GM12878 (cell line): ENCODE measurements around the gene KCNJ18. TPM values are rescaled to one million over a fixed set of nuclear protein-coding genes. Genes with fewer than 3 reads are reported as not detected.
"Not testable (repeated sequence)": the region's sequence is repeated elsewhere in the genome, so short reads cannot be mapped to it uniquely, and the experiment has no call there.

Experiments
- ATAC-seq: fragments of 200-7000 bp; cut with Tn5 transposase; 3 replicates; pipeline ENCODE4 v1.9.1; 2020; ENCODE audit warnings: mild to moderate bottlenecking, moderate library complexity
- BruUV-seq: library from RNA; stranded (reverse); fragments of 400-500 nt; replicated peaks from 2 replicates; lab custom pipeline; 2021; lab: Mats Ljungman, UMichigan
- CTCF ChIA-PET: fragments of 300-600 bp; sonication (Branson Sonifier 250); formaldehyde crosslinking; extraction: SDS; loops from one replicate; lab custom pipeline; 2021; ENCODE audit warnings: inconsistent platforms; lab: Yijun Ruan, JAX
- POLR2A ChIA-PET: fragments of 350-600 bp; formaldehyde crosslinking; extraction: SDS; loops from one replicate; lab custom pipeline; 2021; ENCODE audit warnings: inconsistent platforms; lab: Charles Lee
- RAD21 ChIA-PET: fragments of 300-600 bp; sonication (Branson Sonifier 250); formaldehyde crosslinking; loops from one replicate; lab custom pipeline; 2023; ENCODE audit warnings: antibody characterized with exemption; ENCODE audit not compliant: unreplicated experiment; lab: Charles Lee
- SMC1A ChIA-PET: fragments of 300-600 bp; sonication (Branson Sonifier 250); formaldehyde crosslinking; loops from one replicate; lab custom pipeline; 2023; ENCODE audit not compliant: unreplicated experiment, uncharacterized antibody; lab: Charles Lee
- DNase-seq: peaks from one replicate; pipeline ENCODE4 v3.0.0-alpha.2; 2011; ENCODE audit warnings: low read depth, low spot score
- FAIRE-seq: peaks from 3 replicates; lab custom pipeline; 2011; peaks lifted over from hg19 to GRCh38; lab: Jason Lieb, UNC
- H2AFZ ChIP-seq: 2 replicates; pipeline ENCODE4 v1.6.0; 2011; ENCODE audit warnings: low read depth, low read length, control low read depth; ENCODE audit not compliant: control insufficient read depth
- H3K27ac ChIP-seq: 2 replicates; pipeline ENCODE4 v1.5.1; 2011; ENCODE audit warnings: control low read depth; ENCODE audit not compliant: control insufficient read depth, insufficient read depth
- H3K27me3 ChIP-seq, 2 experiments: replicated peaks in 1 of 2; 2 replicates each; pipeline versions ENCODE4 v1.6.0 to v1.6.1; 2011; ENCODE audit warnings: low read length in 1 of 2; ENCODE audit not compliant: control insufficient read depth in 2 of 2, insufficient read depth in 2 of 2
- H3K36me3 ChIP-seq, 2 experiments: 2 replicates each; pipeline ENCODE4 v1.5.1; 2011; ENCODE audit warnings: low read length in 1 of 2; ENCODE audit not compliant: control insufficient read depth in 2 of 2, insufficient read depth in 2 of 2
- H3K4me1 ChIP-seq: 2 replicates; pipeline ENCODE4 v1.6.1; 2011; ENCODE audit warnings: mild to moderate bottlenecking, low read length, moderate library complexity, mixed read lengths; ENCODE audit not compliant: control insufficient read depth, insufficient read depth
- H3K4me2 ChIP-seq: 2 replicates; pipeline ENCODE4 v1.6.0; 2011; ENCODE audit warnings: control low read depth; ENCODE audit not compliant: control insufficient read depth, insufficient read depth
- H3K4me3 ChIP-seq: fragments of 200-600 bp; sonication (generic); 2 replicates; pipeline ENCODE4 v1.5.1; 2016
- H3K79me2 ChIP-seq: 2 replicates; pipeline ENCODE4 v1.6.0; 2011; ENCODE audit warnings: low read length; ENCODE audit not compliant: control insufficient read depth, insufficient read depth
- H3K9ac ChIP-seq: 2 replicates; pipeline ENCODE4 v1.8.0; 2011; ENCODE audit warnings: low read length, control low read depth, mixed read lengths; ENCODE audit not compliant: control insufficient read depth, insufficient read depth
- H3K9me3 ChIP-seq: replicated peaks from 3 replicates; pipeline ENCODE4 v1.5.1; 2011; ENCODE audit warnings: mild to moderate bottlenecking, low read length; ENCODE audit not compliant: control insufficient read depth, insufficient read depth
- H4K20me1 ChIP-seq: 2 replicates; pipeline ENCODE4 v1.6.0; 2011; ENCODE audit not compliant: control insufficient read depth, insufficient read depth
- WGBS: methylation state at CpG from one replicate; pipeline ENCODE4 v1.1.6; 2016; ENCODE audit warnings: low lambda C conversion rate; ENCODE audit not compliant: insufficient replicate concordance, insufficient coverage; ENCODE audit errors: missing lambda C conversion rate; 5-methylcytosine and 5-hydroxymethylcytosine counted together
- in situ Hi-C: fragments of 300-500 bp; cut with MboI; formaldehyde crosslinking; loops from 9 replicates; pipeline ENCODE4 v1.14.3; 2018; ENCODE audit warnings: mixed read lengths
- intact Hi-C: fragments of 100-400 bp; cut with micrococcal nuclease; formaldehyde crosslinking; loops from one replicate; pipeline ENCODE4 v1.14.2; 2022; ENCODE audit not compliant: unreplicated experiment
- polyA plus RNA-seq, 11 experiments: library from polyadenylated mRNA; depleted of rRNA in 4 of 11; unstranded in 6 of 11; stranded (reverse) in 5 of 11; fragments of >200 nt; fragmentation: Nextera tagmentation in 4 of 11; fragmentation: Illumina TruSeq in 1 of 11; extraction: Ambion mirVana in 4 of 11; extraction: Trizol in 1 of 11; gene quantifications; 1 replicate in 1 of 11; 2 replicates in 10 of 11; pipeline versions ENCODE4 v1.2.1 to v1.2.3, GENCODE V29; 2011 to 2016; ENCODE audit warnings: inconsistent platforms in 2 of 11, missing spikeins in 2 of 11, low read depth in 1 of 11
- total RNA-seq, 4 experiments: library from RNA; depleted of rRNA in 3 of 4; stranded (reverse); fragments of >200 nt in 3 of 4; fragmentation: Illumina TruSeq in 1 of 4; extraction: Trizol in 1 of 4; gene quantifications; 2 replicates each; pipeline versions ENCODE4 v1.2.1 to v1.2.3, GENCODE V29; 2013 to 2021

Gene KCNJ18
- total and polyA plus RNA-seq, 10 of the 15 experiments (the other 5 are each of a cell fraction or from before 2014, with no cell fraction given): not detected

- H3K27me3 ChIP-seq, POLR2A ChIA-PET, DNase-seq, H3K9me3 ChIP-seq, intact Hi-C loops, RAD21 ChIA-PET, SMC1A ChIA-PET, BruUV-seq, H3K9ac ChIP-seq, H3K79me2 ChIP-seq, FAIRE-seq, H3K36me3 ChIP-seq, H4K20me1 ChIP-seq, H3K4me1 ChIP-seq, H2AFZ ChIP-seq, H3K4me3 ChIP-seq, ATAC-seq, H3K4me2 ChIP-seq, H3K27ac ChIP-seq, CTCF ChIA-PET: not testable (repeated sequence)
- in situ Hi-C loops: loop anchor here (25.0 kb wide), 6 partner anchors 96 to 921 kb away; no protein-coding TSS in a partner anchor
- WGBS: 2% methylated on average over 2 of the region's 2 CpGs
Observed at GRCh38 chr17:21665935-21666493, 26.3 kb upstream of the KCNJ18 start.

DNA sequence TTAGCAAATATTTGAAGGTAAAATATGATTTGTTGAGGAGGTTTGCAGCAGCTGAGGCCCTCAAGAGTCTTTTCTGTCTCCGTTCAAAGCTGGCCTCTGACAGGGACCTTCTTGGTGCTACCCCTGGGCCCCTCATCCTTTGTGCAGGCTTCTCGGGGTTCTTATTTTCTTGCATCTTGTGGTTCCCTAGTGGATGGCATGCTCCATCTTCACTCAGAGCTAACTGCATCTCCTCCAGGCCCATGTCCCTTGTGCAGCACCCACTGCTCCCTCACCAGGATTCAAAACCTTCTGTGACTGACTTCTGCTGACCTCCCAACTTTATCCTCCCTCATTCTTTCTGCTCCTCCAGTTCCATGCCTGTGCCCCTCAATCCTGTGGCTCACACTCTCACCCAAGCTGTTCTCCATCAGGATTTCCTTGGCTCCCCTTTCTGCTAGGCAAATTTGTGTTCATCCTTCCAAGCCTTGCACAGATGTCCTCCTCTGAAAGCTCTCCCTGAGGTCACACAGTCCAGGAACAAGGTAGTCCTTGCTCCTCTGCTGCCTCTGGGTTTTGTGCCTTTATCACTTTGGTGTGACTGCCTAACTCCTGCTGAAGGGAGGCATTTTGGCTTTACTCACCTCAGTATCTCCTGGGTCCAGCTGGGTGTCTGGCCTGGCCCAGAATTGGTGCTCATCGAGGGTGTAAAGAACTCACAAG is 25.5 kb upstream of the KCNJ18 start:
- H3K27me3 ChIP-seq, BruUV-seq, RAD21 ChIA-PET, DNase-seq, H3K4me1 ChIP-seq, H4K20me1 ChIP-seq, H3K9me3 ChIP-seq, H2AFZ ChIP-seq, intact Hi-C loops, H3K36me3 ChIP-seq, SMC1A ChIA-PET, H3K9ac ChIP-seq, ATAC-seq, H3K27ac ChIP-seq, H3K4me3 ChIP-seq, FAIRE-seq, POLR2A ChIA-PET, CTCF ChIA-PET, H3K79me2 ChIP-seq, H3K4me2 ChIP-seq: not testable (repeated sequence)
- 10% methylated on average over 3 of the region's 3 CpGs for WGBS
- in situ Hi-C loops: loop anchor here (25.0 kb wide), 6 partner anchors 95 to 920 kb away; no protein-coding TSS in a partner anchor

DNA sequence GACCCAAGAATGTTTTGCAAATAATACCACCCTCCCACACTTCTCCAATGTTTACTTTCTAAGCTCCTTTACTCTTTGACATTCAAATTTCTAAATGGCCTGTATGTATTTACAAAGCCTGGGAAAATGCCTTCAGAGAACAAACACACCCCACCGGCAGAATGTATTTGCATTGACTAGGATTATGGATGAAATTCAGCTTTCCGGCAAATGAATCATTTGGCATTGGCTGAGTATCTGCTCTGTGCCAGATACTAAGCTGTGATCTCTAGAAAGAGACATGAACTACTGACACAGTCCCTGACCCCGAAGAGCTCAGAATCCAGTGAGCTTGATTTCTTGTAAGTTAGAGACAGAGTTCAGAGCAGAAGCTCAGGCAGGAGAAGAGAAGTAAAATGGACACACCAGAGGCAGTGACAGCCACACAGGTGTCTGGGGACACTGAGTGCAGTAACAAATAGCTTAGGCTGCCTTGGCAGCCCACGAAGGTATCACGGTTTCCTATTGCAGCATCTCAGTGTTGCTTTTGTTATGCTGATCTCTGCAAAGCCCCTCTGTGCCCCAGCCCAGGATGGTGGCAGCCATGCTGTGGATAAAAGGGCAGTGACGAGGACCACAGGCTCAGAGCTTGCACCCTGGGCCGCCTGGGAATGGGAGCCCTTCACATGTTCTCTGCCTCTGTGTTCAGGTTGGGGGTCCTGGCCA is 24.8 kb upstream of the KCNJ18 start:
- FAIRE-seq, H3K79me2 ChIP-seq, intact Hi-C loops, CTCF ChIA-PET, H3K27me3 ChIP-seq, H4K20me1 ChIP-seq, POLR2A ChIA-PET, H3K36me3 ChIP-seq, H3K9ac ChIP-seq, ATAC-seq, H2AFZ ChIP-seq, H3K4me2 ChIP-seq, H3K27ac ChIP-seq, DNase-seq, H3K4me1 ChIP-seq, H3K9me3 ChIP-seq, SMC1A ChIA-PET, BruUV-seq, RAD21 ChIA-PET, H3K4me3 ChIP-seq: not testable (repeated sequence)
- 9% methylated on average over 7 of the region's 7 CpGs for WGBS
- in situ Hi-C loops: loop anchor here (25.0 kb wide), 6 partner anchors 95 to 920 kb away; no protein-coding TSS in a partner anchor
